Neural progenitor cell (in vitro differentiated cells): ENCODE measurements around the gene SEPTIN8.

Source experiments
- CTCF ChIP-seq: fragments of 200-600 bp; sonication (generic); IDR thresholded peaks from 2 replicates; pipeline ENCODE4 v1.5.1; 2017; ENCODE audit warnings: antibody characterized with exemption, mild to moderate bottlenecking
- EZH2 ChIP-seq: fragments of 200-600 bp; sonication (generic); IDR thresholded peaks from 2 replicates; pipeline ENCODE4 v1.6.1; 2017; ENCODE audit warnings: antibody characterized with exemption, mild to moderate bottlenecking, moderate library complexity

GRCh38 chr5:132761321-132762240 lies 15.5 kb downstream of the SEPTIN8 start:
- TF ChIP-seq CTCF (no peak), EZH2 (no peak)
